H9 (cell line): ENCODE data around the gene PRTFDC1. TPM values are rescaled to one million over a fixed set of nuclear protein-coding genes. Genes with fewer than 3 reads are reported as not detected.

Source experiments
- DNase-seq: peaks from one replicate; pipeline ENCODE4 v3.0.0-alpha.2; 2017
- H2AFZ ChIP-seq: one replicate; pipeline ENCODE4 v1.6.1; 2013; ENCODE audit warnings: mild to moderate bottlenecking, low read length, control low read depth, moderate library complexity
- H2AK5ac ChIP-seq: 2 replicates; pipeline ENCODE4 v1.6.1; 2013; ENCODE audit warnings: low read length, control low read depth, mixed read lengths; ENCODE audit not compliant: insufficient read length
- H2BK120ac ChIP-seq: one replicate; pipeline ENCODE4 v1.6.1; 2013; ENCODE audit warnings: low read depth, mild to moderate bottlenecking, low read length, control low read depth, inconsistent platforms; ENCODE audit not compliant: poor library complexity, severe bottlenecking
- H2BK12ac ChIP-seq: 2 replicates; pipeline ENCODE4 v1.6.1; 2013; ENCODE audit warnings: low read length, control low read depth, mixed read lengths, low read depth; ENCODE audit not compliant: insufficient read length
- H2BK15ac ChIP-seq: 2 replicates; pipeline ENCODE4 v1.6.1; 2013; ENCODE audit warnings: low read depth, low read length, control low read depth
- H2BK20ac ChIP-seq: one replicate; pipeline ENCODE4 v1.6.1; 2013; ENCODE audit warnings: low read depth, mild to moderate bottlenecking, low read length, control low read depth, inconsistent platforms; ENCODE audit not compliant: poor library complexity, severe bottlenecking
- H2BK5ac ChIP-seq: 2 replicates; pipeline ENCODE4 v1.6.1; 2013; ENCODE audit warnings: low read length, control low read depth, mixed read lengths; ENCODE audit not compliant: insufficient read length
- H3K14ac ChIP-seq: 2 replicates; pipeline ENCODE4 v1.6.1; 2013; ENCODE audit warnings: low read length, control low read depth; ENCODE audit not compliant: insufficient read depth
- H3K18ac ChIP-seq: 2 replicates; pipeline ENCODE4 v1.6.1; 2013; ENCODE audit warnings: low read depth, mild to moderate bottlenecking, mixed read lengths, low read length, control low read depth; ENCODE audit not compliant: insufficient read length
- H3K23ac ChIP-seq: 2 replicates; pipeline ENCODE4 v1.6.1; 2013; ENCODE audit warnings: low read length, control low read depth, mixed read lengths, low read depth; ENCODE audit not compliant: insufficient read length
- H3K23me2 ChIP-seq: 2 replicates; pipeline ENCODE4 v1.6.1; 2013; ENCODE audit warnings: low read depth, mild to moderate bottlenecking, mixed read lengths, low read length, control low read depth; ENCODE audit not compliant: insufficient read length, poor library complexity, severe bottlenecking
- H3K27ac ChIP-seq: 2 replicates; pipeline ENCODE4 v1.5.1; 2013; ENCODE audit warnings: low read length, control low read depth, mixed read lengths, low read depth; ENCODE audit not compliant: insufficient read length
- H3K27me3 ChIP-seq: 2 replicates; pipeline ENCODE4 v1.6.1; 2013; ENCODE audit warnings: low read length, control low read depth, inconsistent platforms; ENCODE audit not compliant: insufficient read depth
- H3K4ac ChIP-seq: 2 replicates; pipeline ENCODE4 v1.6.1; 2013; ENCODE audit warnings: low read depth, mild to moderate bottlenecking, control low read depth, inconsistent platforms, low read length, moderate library complexity
- H3K4me1 ChIP-seq: 2 replicates; pipeline ENCODE4 v1.6.1; 2013; ENCODE audit warnings: low read length, control low read depth, inconsistent platforms; ENCODE audit not compliant: insufficient read depth
- H3K4me2 ChIP-seq: 2 replicates; pipeline ENCODE4 v1.6.1; 2013; ENCODE audit warnings: low read length, control low read depth, mixed read lengths; ENCODE audit not compliant: insufficient read length, insufficient read depth
- H3K56ac ChIP-seq: 2 replicates; pipeline ENCODE4 v1.6.1; 2013; ENCODE audit warnings: low read depth, mild to moderate bottlenecking, mixed read lengths, low read length, control low read depth; ENCODE audit not compliant: insufficient read length
- H3K79me1 ChIP-seq: 2 replicates; pipeline ENCODE4 v1.6.1; 2013; ENCODE audit warnings: low read depth, mild to moderate bottlenecking, moderate library complexity, low read length, control low read depth, inconsistent platforms; ENCODE audit not compliant: insufficient read depth, poor library complexity, severe bottlenecking
- H3K79me2 ChIP-seq: 2 replicates; pipeline ENCODE4 v1.6.1; 2013; ENCODE audit warnings: low read length, control low read depth, inconsistent platforms; ENCODE audit not compliant: insufficient read depth
- H3K9ac ChIP-seq: 2 replicates; pipeline ENCODE4 v1.6.1; 2013; ENCODE audit warnings: low read length, control low read depth, mixed read lengths; ENCODE audit not compliant: insufficient read length; ENCODE audit errors: extremely low read depth
- H3K9me3 ChIP-seq: one replicate; pipeline ENCODE4 v1.6.1; 2013; ENCODE audit warnings: low read depth, low read length, inconsistent platforms; ENCODE audit not compliant: control insufficient read depth
- H3T11ph ChIP-seq: one replicate; pipeline ENCODE4 v1.6.1; 2013; ENCODE audit warnings: mild to moderate bottlenecking, low read length, control low read depth, inconsistent platforms
- H4K20me1 ChIP-seq: one replicate; pipeline ENCODE4 v1.6.1; 2013; ENCODE audit not compliant: control insufficient read depth, insufficient read length, insufficient read depth
- H4K5ac ChIP-seq: 2 replicates; pipeline ENCODE4 v1.6.1; 2013; ENCODE audit warnings: low read depth, mild to moderate bottlenecking, mixed read lengths, low read length, control low read depth; ENCODE audit not compliant: insufficient read length
- H4K8ac ChIP-seq: replicated peaks from 2 replicates; pipeline ENCODE4 v1.6.1; 2013; ENCODE audit warnings: low read length, control low read depth, mixed read lengths, low read depth; ENCODE audit not compliant: insufficient read length
- H4K91ac ChIP-seq: 2 replicates; pipeline ENCODE4 v1.6.1; 2013; ENCODE audit warnings: low read depth, mild to moderate bottlenecking, moderate library complexity, mixed read lengths, low read length, control low read depth; ENCODE audit not compliant: insufficient read length
- H3K27ac Mint-ChIP-seq, 3 experiments: 2 replicates in 2 of 3; 3 replicates in 1 of 3; pipeline ENCODE4 v1.8.0; 2020 to 2021; ENCODE audit warnings: mixed read lengths in 3 of 3, mild to moderate bottlenecking in 1 of 3, moderate library complexity in 1 of 3
- H3K27me3 Mint-ChIP-seq: 2 replicates; pipeline ENCODE4 v1.8.0; 2021; ENCODE audit warnings: low read depth, mild to moderate bottlenecking, moderate library complexity, mixed read lengths
- H3K36me3 Mint-ChIP-seq, 3 experiments: 2 replicates in 2 of 3; 3 replicates in 1 of 3; pipeline ENCODE4 v1.8.0; 2020 to 2021; ENCODE audit warnings: low read depth in 3 of 3, mixed read lengths in 3 of 3; ENCODE audit not compliant: insufficient read depth in 1 of 3
- H3K4me1 Mint-ChIP-seq, 2 experiments: 2 replicates each; pipeline ENCODE4 v1.8.0; 2020; ENCODE audit warnings: mixed read lengths in 2 of 2
- H3K4me3 Mint-ChIP-seq, 2 experiments: 2 replicates in 1 of 2; 3 replicates in 1 of 2; pipeline ENCODE4 v1.8.0; 2020 to 2021; ENCODE audit warnings: mild to moderate bottlenecking in 2 of 2, mixed read lengths in 2 of 2, moderate library complexity in 1 of 2
- H3K9me3 Mint-ChIP-seq, 2 experiments: 2 replicates in 1 of 2; 3 replicates in 1 of 2; pipeline ENCODE4 v1.8.0; 2020; ENCODE audit warnings: mild to moderate bottlenecking in 2 of 2, mixed read lengths in 2 of 2, moderate library complexity in 1 of 2
- total RNA-seq: library from RNA; stranded (reverse); gene quantifications from 2 replicates; pipeline ENCODE4 v1.2.1, GENCODE V29; 2021
- TF ChIP-seq, protein P1 (sequence below): fragments of 200-600 bp; sonication (generic); conservative IDR thresholded peaks from 3 replicates; pipeline ENCODE4 v1.8.0; 2021; ENCODE audit warnings: antibody characterized with exemption, mild to moderate bottlenecking

Gene PRTFDC1
- total RNA-seq, 1 experiment from 2014 or later, result 7.5 TPM

DNA sequence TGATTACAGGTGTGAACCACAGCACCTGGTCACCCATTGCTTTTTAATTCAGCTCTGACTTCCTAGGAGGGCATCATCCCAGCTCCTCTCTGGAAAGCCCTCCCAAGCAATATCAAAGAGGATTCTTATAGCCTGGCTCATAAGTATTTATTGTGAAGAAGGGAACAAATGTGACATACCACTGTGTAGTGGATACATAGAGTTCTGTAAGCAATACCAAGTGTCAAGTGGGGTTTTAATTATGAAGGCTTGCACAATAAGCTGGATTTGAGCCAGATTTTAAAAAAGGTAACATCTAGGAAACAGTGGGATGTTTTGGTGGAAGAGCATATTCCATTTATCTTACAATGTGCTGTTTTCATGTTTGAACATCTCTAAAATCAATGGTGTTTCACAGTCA lies 19.0 kb upstream of the PRTFDC1 start:
- no peak overlapping the region for H3K14ac ChIP-seq
- no peak overlapping the region for H2AK5ac ChIP-seq
- H2BK12ac ChIP-seq, result no peak overlapping the region
- TF ChIP-seq, protein P1, sequence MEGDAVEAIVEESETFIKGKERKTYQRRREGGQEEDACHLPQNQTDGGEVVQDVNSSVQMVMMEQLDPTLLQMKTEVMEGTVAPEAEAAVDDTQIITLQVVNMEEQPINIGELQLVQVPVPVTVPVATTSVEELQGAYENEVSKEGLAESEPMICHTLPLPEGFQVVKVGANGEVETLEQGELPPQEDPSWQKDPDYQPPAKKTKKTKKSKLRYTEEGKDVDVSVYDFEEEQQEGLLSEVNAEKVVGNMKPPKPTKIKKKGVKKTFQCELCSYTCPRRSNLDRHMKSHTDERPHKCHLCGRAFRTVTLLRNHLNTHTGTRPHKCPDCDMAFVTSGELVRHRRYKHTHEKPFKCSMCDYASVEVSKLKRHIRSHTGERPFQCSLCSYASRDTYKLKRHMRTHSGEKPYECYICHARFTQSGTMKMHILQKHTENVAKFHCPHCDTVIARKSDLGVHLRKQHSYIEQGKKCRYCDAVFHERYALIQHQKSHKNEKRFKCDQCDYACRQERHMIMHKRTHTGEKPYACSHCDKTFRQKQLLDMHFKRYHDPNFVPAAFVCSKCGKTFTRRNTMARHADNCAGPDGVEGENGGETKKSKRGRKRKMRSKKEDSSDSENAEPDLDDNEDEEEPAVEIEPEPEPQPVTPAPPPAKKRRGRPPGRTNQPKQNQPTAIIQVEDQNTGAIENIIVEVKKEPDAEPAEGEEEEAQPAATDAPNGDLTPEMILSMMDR, result no peak
- no peak overlapping the region for H3K18ac ChIP-seq
- no peak overlapping the region for H3K56ac ChIP-seq
- H3K4me2 ChIP-seq, result no peak overlapping the region
- no peaks in the 10 kb centered on the region for H3K27me3 ChIP-seq
- H3K27ac ChIP-seq, result no peak overlapping the region
- H3K9ac ChIP-seq, result no peak overlapping the region
- H4K8ac ChIP-seq, result no peak overlapping the region
- Mint-ChIP-seq H3K9me3 (no peaks in the 10 kb centered on the region), H3K4me3 (no peak overlapping the region), H3K27me3 (no peaks in the 10 kb centered on the region), H3K4me1 (peaks cover 0 to 5% of the 10 kb centered on the region in 2 experiments; a peak in 3 of 4 replicates), H3K36me3 (no peaks in the 10 kb centered on the region), H3K27ac (no peak overlapping the region)
- H3K9me3 ChIP-seq, result no peaks in the 10 kb centered on the region
- no peaks in the 10 kb centered on the region for H3K79me2 ChIP-seq
- no peaks in the 10 kb centered on the region for H3K23me2 ChIP-seq
- H4K20me1 ChIP-seq, result no peaks in the 10 kb centered on the region
- H4K5ac ChIP-seq, result no peak overlapping the region
- H3K4me1 ChIP-seq, result no peaks in the 10 kb centered on the region
- H2BK20ac ChIP-seq, result no peak overlapping the region
- H4K91ac ChIP-seq, result no peak overlapping the region
- no peak for DNase-seq
- no peak overlapping the region for H2BK120ac ChIP-seq
- no peak overlapping the region for H2BK5ac ChIP-seq
- no peak overlapping the region for H2AFZ ChIP-seq
- H3K23ac ChIP-seq, result no peak overlapping the region
- H3K4ac ChIP-seq, result no peak overlapping the region
- no peaks in the 10 kb centered on the region for H3K79me1 ChIP-seq
- H2BK15ac ChIP-seq, result no peak overlapping the region
- H3T11ph ChIP-seq, result no peak overlapping the region
